ENCODE data around the gene MKI67. TPM values are rescaled to one million over a fixed set of nuclear protein-coding genes. Genes with fewer than 3 reads are reported as not detected.

Gene MKI67
- total and polyA plus RNA-seq, 2 donors from 2014 or later: 0.04 to 2.4 TPM

DNA sequence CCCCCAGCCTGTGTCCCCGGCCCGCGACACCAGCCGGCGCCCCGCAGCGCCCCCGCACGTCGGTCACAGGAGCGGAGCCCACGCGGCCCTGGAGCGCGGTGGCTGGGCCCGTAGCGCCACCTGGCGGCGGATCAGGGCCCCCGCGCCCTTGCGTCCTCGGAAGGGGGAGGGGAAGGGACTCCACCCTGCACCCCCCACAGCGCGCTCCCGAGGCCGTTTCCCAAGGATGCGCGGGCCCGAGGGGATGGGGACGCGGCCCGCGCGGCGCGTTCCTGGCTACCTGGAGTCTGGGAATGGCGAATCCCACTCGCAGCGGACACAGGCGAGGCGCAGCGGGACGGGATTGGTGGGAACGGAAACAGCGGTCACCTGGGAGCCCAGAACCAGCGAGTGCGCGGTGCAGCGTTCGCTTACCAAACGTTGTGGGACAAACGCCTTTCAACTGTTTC is 23.8 kb upstream of the MKI67 start:
- FAIRE-seq: no peak
- H3K27ac ChIP-seq (ENCODE audit: low read depth in 2 of 2, low read length in 2 of 2): no peak overlapping the region
- TF ChIP-seq, protein P1, sequence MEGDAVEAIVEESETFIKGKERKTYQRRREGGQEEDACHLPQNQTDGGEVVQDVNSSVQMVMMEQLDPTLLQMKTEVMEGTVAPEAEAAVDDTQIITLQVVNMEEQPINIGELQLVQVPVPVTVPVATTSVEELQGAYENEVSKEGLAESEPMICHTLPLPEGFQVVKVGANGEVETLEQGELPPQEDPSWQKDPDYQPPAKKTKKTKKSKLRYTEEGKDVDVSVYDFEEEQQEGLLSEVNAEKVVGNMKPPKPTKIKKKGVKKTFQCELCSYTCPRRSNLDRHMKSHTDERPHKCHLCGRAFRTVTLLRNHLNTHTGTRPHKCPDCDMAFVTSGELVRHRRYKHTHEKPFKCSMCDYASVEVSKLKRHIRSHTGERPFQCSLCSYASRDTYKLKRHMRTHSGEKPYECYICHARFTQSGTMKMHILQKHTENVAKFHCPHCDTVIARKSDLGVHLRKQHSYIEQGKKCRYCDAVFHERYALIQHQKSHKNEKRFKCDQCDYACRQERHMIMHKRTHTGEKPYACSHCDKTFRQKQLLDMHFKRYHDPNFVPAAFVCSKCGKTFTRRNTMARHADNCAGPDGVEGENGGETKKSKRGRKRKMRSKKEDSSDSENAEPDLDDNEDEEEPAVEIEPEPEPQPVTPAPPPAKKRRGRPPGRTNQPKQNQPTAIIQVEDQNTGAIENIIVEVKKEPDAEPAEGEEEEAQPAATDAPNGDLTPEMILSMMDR (IDR thresholded peaks at IDR 0.05; ENCODE audit: borderline replicate concordance, extremely low read depth, insufficient read depth): peak; percentile 72
- intact Hi-C loops (cut with DNase I): no loop called here
- H3K27me3 ChIP-seq (ENCODE audit: control insufficient read depth, insufficient read depth, low read length): no peaks in the 10 kb centered on the region
- peak overlapping the region in 1 of 3 donors; percentile 27 for H3K9ac ChIP-seq (ENCODE audit: low read length in 3 of 3)
- peak; percentile 83 to 91 (median 88) for DNase-seq
- H3K4me3 ChIP-seq (ENCODE audit: low read length in 3 of 3): peak overlapping the region; percentile 36 to 56 (median 55)
- no peaks in the 10 kb centered on the region for H3K9me3 ChIP-seq (ENCODE audit: control insufficient read depth in 2 of 3, insufficient read depth in 1 of 3, low read length in 3 of 3)
- H3K36me3 ChIP-seq (ENCODE audit: control insufficient read depth in 2 of 3, insufficient read depth in 3 of 3, low read length in 3 of 3): no peaks in the 10 kb centered on the region
- no peaks in the 10 kb centered on the region for H3K4me1 ChIP-seq (ENCODE audit: control insufficient read depth in 2 of 3, insufficient read depth in 2 of 3, low read depth in 1 of 3, low read length in 3 of 3)

DNA sequence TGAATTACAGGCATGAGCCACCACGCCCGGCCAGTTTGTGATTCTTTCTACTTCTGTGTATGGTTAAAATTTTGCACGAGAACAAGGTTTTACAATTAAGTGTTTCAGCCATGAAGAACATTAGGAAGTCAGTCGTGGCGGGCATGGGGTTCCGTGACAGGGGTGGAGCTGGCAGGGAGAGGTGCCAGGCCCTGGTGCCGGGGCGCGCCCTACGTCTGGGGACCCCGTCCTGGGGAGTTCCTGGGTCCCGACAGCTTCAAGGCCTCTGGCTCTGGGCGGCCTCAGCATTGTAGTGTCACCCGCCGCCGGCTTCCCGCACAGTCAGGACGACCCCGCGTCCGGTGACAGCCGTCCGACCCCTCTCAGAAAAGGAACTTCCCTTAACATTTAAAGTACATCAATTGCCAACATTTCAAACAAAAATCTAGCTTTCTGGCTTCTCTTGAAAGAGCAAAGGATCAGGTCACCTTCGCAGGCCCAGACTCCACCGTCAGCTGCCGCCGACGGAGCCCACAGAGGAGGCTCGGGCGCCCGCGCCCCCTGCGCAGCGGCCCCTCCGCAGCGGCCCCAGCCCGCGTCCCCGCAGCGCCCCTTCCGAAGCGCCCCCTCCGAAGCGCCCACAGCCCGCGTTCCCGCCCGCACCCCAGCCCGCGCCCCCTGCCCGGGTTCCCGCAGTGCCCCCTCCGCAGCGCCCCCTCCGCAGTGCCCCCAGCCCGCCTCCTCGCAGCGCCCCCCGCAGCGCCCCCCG is 23.2 kb upstream of the MKI67 start:
- Histone ChIP-seq H3K27ac (ENCODE audit: low read depth in 2 of 2, low read length in 2 of 2) (no peak overlapping the region), H3K4me1 (ENCODE audit: control insufficient read depth in 2 of 3, insufficient read depth in 2 of 3, low read depth in 1 of 3, low read length in 3 of 3) (no peaks in the 10 kb centered on the region), H3K9me3 (ENCODE audit: control insufficient read depth in 2 of 3, insufficient read depth in 1 of 3, low read length in 3 of 3) (no peaks in the 10 kb centered on the region), H3K4me3 (ENCODE audit: low read length in 3 of 3) (no peak overlapping the region), H3K9ac (ENCODE audit: low read length in 3 of 3) (no peak overlapping the region), H3K27me3 (ENCODE audit: control insufficient read depth, insufficient read depth, low read length) (no peaks in the 10 kb centered on the region), H3K36me3 (ENCODE audit: control insufficient read depth in 2 of 3, insufficient read depth in 3 of 3, low read length in 3 of 3) (no peaks in the 10 kb centered on the region)
- DNase-seq (peak in 3 of 5 donors; percentile 4 to 76 (median 51)), FAIRE-seq (no peak)
- intact Hi-C loops (cut with DNase I): no loop called here
- TF ChIP-seq, protein P1 (IDR thresholded peaks at IDR 0.05; ENCODE audit: borderline replicate concordance, extremely low read depth, insufficient read depth): no peak

DNA sequence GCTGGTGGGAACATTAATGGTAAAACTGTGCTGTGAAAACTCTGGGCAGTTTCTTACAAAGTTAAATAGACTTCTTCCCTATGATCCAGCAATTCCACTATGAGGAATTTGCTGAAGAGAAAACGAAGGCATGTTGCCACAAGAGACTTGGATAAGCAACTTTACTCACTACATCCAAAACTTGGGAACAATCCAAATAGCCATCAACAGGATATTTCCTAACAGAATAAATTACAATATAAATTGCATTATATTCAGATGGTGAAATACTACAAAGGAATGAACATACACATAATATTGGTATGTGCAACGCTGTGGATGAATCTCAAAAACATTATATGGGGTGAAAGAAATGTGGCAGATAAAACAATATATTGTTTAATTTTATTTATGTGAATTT is 21.4 kb upstream of the MKI67 start:
- H3K27me3 ChIP-seq (ENCODE audit: control insufficient read depth, insufficient read depth, low read length): no peaks in the 10 kb centered on the region

More for the DNA sequence above, 21.4 kb upstream of the MKI67 start:
- FAIRE-seq (no peak), DNase-seq (peak in 1 of 5 donors; percentile 4)
- no peak overlapping the region for H3K9ac ChIP-seq (ENCODE audit: low read length in 3 of 3)
- no peaks in the 10 kb centered on the region for H3K4me1 ChIP-seq (ENCODE audit: control insufficient read depth in 2 of 3, insufficient read depth in 2 of 3, low read depth in 1 of 3, low read length in 3 of 3)
- no peak overlapping the region for H3K4me3 ChIP-seq (ENCODE audit: low read length in 3 of 3)
- H3K9me3 ChIP-seq (ENCODE audit: control insufficient read depth in 2 of 3, insufficient read depth in 1 of 3, low read length in 3 of 3): no peaks in the 10 kb centered on the region
- intact Hi-C loops (cut with DNase I): no loop called here
- H3K36me3 ChIP-seq (ENCODE audit: control insufficient read depth in 2 of 3, insufficient read depth in 3 of 3, low read length in 3 of 3): no peaks in the 10 kb centered on the region
- TF ChIP-seq, protein P1 (IDR thresholded peaks at IDR 0.05; ENCODE audit: borderline replicate concordance, extremely low read depth, insufficient read depth): no peak
- H3K27ac ChIP-seq (ENCODE audit: low read depth in 2 of 2, low read length in 2 of 2): no peak overlapping the region
